HG03469 (cell line): ENCODE measurements around the gene CCDC18.
A peak's percentile ranks its signal among the peaks of the same experiment; 100 is the strongest.
"Not testable (repeated sequence)": the region's sequence is repeated elsewhere in the genome, so short reads cannot be mapped to it uniquely, and the experiment has no call there.

ENCODE experiments used
- ATAC-seq: cut with Tn5 transposase; IDR thresholded peaks from one replicate; pipeline ENCODE4 v1.9.1; 2021; ENCODE audit warnings: mild to moderate bottlenecking, moderate library complexity, moderate number of reproducible peaks; ENCODE audit not compliant: unreplicated experiment

The CCDC18 gene

DNA sequence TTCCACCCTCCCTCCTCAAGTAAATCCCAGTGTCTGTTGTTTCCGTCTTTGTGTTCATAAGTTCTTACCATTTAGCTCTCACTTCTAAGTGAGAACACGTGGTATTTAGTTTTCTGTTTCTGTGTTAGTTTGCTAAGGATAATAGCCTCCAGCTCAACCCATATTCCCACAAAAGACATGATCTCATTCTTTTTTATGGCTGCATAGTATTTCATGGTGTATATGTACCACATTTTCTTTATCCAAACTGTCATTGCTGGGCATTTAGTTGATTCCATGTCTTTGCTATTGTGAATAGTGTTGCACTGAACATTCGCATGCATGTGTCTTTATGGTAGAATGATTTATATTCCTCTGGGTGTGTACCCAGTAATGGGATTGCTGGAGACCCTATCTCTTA, 5.9 kb upstream of the CCDC18 start:
- ATAC-seq = not testable (repeated sequence)

DNA sequence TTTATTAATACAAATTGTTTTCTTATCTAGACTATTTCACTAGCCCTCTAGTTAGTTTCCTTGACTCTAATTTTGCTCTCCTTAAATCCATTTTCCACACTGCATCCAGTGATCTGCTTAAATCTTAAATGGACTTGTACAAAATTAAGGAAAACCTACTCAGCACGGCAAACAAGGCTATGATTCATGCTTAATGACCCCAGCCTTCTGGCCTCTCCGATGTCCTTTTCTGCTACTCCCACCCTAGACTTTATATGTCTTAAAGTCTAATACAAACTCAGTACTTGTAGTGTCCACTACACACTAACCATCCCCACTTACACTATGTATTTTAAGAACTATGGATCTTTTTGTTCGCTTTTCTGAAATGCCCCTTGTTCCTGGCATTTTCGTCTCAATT, 2.5 kb upstream of the CCDC18 start:
- ATAC-seq = no peak

DNA sequence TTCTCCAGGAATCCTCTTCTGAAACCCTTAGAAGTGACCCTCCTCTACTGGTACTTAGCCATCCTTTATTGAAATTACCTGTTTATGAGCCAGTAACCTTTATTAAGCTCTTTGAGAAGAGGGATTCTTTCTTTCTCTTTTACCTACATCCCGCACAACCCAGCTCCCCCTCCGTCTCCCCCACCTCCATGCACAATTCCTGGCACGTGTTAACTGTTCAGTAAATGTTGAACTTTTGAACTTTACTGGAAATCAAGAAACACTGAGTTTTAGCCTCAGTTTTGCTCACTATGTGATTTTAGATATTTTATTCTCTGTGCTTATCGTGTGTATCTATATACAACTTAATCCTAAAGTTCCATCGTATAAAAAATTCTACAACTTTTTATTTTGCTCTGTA, 2.1 kb upstream of the CCDC18 start:
- no peak for ATAC-seq

DNA sequence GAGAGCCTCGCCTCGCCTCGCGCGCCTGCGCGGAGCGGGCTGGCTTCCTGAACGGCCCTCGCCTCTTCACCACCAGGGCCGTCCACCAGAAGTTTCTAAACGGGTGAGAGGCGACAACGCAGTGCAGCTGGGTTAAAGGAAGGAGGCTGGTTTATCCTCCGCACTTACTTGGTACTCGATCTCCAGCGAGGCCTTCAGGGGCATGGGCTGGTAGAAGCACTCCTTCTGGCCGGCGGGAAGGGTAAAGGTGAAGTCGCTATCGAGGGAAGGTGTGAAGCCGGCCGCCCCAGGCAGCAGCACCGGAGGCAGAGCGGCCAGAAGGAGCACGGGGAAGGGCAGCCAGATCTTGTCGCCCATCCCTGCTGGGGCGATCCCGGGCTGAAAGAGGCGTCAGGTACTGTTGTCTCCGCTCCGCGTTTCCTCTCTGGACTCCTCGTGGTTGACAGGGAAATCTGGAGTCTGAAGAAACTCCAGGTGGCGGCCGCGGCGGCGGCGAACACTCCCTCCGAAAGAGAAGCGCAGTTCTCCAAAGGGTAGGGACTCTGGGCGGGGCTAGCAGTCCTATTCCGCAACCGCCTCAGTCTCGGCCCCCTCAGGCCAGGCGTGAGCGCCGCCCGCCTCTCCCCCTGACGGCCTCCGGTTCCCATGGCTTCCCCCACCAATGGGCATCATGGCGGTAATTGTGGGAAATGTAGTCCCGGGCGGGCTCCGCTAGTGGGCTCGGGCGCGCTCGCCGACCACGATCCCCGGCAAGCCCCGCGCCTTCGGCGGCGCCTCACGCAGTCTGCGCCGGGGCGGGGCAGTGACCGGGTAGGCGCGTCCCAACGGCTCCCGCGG, 420 bp upstream of the CCDC18 start, which contains the start of gene TMED5:
Gene TMED5, minus strand, starts transcription at position 528 of the 837 bp plus-strand sequence. Its CDS starts 171 bp downstream, at position 357.
- ATAC-seq = peak; percentile 79

DNA sequence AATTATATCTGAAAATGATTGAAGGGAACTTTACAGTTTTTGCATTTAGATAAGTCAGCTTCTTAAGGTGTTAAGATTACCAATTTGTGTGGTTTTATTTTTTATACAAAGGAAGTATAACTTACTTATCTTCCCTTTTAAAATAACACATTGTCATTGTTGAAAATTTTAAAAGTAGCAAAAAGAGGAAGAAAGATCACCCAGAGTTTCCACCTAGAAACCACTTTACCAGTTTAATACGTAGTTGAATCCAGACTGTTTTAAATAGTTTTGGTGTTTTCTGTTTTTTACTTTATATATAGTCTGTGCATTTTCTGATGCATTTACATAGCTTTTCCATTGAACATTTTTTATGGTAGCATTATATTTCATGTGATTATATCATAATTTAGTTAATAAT, 6.1 kb downstream of the CCDC18 start:
- ATAC-seq = no peak

DNA sequence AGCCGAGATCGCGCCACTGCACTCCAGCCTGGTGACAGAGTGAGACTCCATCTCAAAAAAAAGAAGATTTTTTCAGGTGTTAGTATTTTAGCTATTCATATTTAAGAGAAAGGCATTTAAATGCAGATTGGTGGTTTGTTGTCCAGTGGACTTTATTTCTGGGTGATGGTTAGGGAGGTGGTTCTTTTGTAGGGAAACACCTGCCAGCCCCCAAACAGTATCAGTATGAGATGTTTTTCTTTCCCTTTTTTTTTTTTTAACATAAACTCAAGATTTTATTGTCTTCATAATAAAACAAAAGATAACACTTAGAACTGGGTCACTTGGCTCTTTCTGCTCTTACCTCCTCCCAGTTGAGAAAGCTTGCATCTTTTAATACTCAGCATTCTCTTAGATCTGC, 9.9 kb downstream of the CCDC18 start:
- no peak for ATAC-seq

DNA sequence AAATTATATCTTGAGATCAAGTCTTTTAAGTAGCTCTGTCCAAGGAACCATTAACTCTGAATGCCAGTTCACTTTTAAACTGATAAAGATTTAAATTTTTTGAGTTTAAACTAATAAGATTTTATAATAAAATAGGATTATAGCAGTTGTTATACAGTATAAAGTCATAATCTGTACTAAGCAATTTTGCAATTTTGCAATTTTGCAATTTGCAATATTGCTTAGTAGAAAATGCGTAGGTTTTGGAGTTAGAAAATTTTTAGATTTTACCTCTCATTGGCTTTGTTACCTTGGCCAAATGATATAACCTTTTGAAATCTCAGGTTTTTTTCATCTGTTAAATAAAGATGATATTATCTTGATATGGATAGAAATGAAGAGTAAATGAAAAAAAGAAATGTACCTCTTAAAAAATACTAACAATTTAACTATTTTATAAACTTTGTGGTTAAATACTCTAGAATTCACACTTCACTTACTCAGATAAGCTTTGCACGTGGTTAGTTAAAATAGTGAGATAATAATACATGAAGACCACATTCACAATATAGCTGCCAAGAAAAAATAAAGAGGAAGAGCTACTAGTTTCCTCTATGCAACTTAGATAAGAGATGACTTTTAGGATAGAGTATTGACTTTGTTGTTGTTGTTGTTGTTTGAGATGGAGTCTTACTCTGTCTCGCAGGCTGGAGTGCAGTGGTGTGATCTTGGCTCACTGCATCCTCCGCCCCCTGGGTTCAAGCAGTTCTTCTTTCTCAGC, 13.9 kb downstream of the CCDC18 start:
- no peak for ATAC-seq

DNA sequence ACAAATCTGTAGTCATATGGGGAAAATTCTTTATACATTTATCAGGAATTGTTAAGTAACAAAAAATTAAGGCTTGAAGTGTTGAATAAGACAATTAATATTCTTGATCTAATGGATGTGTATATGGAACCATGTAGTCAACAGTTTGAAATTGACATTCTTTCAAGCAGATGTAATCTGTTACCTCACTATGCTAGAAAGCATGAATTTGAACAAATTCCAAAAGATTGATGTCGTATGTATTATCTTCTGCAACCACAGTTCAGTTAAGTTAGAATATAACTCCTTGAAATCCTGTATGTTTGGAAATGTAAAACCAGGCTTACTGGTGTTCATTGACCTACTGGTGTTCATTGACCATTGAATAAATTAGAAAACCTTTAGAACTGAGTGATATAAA, 16.1 kb downstream of the CCDC18 start:
- ATAC-seq = no peak

DNA sequence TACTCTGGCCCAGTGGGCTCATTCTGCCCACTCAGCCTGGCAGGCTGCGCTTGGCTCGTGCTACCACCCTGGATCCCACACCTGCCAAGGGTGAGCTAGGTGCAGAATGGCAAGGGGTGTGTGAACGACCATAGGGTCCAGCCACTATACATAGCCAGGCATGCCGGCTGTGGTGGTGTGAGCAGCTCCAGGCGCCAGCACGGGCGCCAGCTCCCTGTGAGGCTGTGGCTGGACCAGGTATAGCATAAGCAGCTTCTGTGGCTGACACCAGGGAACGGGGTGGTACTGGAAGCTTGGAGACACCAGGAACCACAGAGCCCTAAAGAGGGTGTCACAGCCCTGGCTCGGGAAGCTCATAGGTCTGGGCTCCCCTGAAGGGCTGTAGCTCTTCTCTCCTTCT, 18.6 kb downstream of the CCDC18 start:
- ATAC-seq = no peak

DNA sequence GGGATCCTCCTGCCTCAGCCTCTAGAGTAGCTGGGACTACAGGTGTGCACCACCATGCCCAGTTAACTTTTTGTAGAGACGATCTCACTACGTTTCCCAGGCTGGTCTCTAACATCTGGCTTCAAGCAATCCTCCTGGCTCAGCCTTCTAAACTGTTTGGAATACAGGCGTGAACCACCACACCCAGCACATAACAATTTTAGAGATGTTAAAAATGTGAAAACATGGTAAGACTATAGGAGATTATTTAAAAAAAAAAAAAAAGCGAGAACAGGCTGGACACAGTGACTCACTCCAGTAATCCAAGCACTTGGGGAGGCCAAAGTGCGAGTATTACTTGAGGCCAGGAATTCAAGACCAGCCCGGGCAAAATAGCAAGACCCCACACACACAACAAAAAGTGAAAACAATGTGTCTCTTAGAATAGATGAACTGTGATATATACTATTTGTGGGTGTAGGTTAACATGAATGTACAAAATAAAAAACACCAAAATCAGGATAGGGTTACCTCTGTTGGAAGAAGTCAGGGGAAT, 19.6 kb downstream of the CCDC18 start:
- ATAC-seq = no peak

DNA sequence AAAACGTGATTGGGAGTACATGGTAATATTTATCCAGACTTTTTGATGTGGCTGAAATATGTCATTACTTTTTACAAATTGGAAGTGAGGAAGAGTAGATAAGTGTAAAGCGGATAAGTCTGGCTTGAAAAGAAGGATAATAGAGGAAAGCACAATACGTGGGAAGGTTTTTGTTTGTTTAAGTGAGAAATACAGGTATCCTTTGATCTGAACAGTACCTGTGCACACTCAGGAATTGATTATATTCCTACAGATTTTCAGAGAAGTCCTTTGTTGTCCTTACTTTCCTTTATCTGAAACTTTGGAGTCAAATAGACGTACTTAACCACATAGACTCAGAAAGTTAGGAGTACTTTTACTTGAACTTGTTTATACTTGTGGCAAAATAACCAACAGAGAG, 20.2 kb downstream of the CCDC18 start:
- no peak for ATAC-seq

DNA sequence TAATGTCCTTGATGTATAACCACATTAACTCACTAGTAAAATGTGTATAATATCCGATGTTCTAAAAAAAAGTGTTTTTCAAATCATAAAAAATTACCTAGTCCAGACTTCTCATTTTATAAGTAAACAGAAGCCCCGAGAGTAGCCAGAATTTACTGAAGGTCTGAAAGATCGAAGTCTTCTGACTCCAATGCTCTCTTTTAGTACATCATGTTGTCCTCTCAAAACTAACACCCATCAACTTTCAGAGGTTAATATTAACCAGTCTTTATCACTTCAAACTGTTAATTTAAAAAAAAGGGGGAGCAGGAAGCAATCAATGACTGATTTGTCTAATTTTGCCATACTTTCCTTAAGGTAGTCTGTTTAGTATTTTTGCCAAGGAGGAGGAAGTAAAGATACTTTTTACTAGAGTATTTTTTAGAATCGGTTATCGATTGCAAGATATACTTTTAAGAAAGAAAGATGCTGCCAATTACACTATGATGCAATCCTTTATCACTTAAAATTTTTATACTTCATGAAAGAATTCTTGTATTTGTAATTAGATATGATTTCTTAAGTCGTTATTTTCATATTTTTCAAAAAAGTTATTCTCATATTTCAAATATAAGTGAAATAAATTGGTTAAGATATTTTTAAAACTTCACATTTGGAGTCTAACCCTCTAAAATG, 25.5 kb downstream of the CCDC18 start:
- no peak for ATAC-seq

DNA sequence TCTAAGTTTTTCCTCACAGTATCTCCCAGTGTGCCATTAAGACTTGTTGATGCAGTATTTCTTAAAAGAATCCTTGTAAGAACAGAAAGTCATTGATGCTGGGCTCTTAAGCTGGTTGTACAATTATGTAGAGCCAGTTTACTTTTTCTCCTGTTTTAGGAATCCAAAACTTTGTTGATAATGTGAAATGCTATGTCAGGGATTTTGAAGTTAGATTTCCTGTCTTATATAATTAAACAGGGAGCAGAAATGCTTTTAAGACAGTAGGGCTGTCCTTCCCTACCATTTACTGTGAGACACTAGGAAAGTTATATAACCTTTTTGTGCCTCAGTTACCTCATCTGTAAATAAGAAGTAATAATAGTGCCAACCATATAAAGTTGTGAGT, 26.0 kb downstream of the CCDC18 start:
- ATAC-seq = no peak

DNA sequence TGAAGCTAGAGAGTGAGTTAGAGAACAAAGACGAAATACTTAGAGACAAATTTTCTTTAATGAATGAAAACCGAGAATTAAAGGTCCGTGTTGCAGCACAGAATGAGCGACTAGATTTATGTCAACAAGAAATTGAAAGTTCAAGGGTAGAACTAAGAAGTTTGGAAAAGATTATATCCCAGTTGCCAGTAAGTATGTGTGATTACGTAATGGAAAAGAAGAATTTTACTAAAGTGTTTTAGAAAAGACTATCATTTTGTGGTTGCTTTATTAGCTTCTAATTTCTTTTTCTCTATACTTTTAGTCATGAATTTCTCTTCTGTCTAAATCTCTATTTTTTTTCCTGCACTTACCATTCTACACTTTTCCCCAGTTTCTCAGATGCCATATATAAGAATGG, 26.7 kb downstream of the CCDC18 start:
- ATAC-seq = no peak

DNA sequence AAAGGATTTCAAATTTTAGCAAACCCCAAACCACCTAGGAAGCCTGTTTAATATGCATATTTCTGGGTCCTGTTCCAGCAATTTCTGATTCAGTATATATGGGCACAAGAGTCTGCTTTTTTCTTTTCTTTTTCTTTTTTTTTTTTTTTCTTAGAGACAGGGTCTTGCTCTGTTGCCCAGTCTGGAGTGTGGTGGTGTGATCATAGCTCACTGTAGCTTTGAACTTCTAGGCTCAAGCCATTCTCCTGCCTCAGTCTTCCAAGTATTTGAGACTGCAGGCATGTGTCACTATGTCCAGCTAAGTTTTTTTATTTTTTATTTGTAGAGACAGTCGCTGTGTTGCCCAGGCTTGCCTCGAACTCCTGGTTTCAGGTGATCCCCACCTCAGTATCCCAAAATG, 34.8 kb downstream of the CCDC18 start:
- no peak for ATAC-seq

DNA sequence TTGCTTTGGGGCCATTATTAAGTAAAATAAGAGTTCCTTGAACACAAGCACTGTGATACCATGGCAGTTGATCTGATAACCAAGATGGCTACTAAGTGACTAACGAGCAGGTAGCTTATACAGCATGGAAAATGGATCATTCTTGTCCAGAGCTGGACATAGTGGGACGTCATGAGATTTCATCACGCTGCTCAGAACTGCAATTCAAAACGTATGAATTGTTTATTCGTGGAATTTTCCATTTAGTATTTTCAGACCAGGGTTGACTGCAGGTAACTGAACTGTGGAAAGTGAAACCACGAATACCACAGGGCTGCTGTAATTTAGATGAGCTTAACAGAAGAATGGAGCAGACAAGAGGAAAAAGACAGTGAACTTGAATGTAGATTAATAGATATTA, 38.9 kb downstream of the CCDC18 start:
- peak; percentile 43 for ATAC-seq

DNA sequence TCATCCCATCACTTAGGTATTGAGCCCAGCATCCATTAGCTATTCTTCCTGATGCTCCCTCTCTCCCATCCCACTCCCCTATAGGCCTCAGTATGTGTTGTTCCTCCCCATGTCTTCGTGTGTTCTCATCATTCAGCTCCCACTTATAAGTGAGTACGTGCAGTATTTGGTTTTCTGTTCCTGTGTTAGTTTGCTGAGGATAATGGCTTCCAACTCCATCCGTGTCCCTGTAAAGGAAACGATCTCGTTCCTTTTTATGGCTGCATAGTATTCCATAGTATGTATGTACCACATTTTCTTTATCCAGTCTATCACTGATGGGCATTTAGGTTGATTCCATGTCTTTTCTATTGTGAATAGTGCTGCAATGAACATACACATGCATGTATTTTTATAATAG, 40.2 kb downstream of the CCDC18 start:
- ATAC-seq = not testable (repeated sequence)

DNA sequence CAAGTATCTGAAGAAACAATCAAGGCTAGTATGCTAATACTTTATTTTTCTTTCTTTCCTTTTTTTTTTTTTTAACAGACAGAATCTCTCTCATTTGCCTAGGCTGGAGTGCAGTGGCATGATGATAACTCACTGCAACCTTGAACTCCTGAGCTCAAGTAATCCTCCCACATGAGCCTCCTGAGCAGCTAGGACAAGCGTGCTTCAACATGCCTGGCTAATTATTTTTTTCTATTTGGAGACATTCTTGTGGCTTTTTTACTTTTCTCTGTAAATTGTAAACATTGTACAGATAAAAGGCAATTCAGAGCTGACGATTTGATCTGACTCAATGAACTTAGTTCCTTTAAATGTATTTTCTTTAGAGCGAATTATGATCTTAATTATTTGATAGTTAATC, 41.4 kb downstream of the CCDC18 start:
- no peak for ATAC-seq

DNA sequence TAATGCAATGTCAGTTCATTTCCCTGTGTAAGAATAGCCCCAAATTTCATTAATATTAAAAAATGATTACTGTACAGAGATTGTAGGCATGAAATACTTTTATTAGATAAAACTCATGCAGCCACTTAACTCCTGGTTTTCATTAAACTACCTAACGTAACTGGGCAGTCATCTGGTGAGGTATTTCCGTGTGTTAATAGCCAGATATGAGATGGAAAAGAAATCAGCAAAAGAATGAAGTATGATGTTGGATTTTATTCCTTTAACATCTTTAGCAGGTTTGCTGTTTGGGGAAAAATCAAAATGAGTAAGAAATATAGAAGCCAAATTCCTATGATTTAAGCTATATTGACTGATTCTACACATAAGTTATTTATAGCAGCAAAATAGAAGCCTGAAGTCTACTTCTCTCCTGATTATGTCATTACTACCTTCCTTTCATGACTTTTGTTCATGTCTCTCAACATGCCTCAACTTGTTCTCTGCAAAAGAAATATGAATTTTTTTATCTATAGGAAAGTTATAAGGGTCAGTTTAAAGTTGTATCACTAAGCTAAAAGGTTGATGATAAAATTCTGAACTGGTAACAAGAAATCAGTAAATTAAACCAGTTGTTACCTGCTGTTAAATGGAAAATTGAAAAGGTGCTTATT, 42.6 kb downstream of the CCDC18 start:
- no peak for ATAC-seq

DNA sequence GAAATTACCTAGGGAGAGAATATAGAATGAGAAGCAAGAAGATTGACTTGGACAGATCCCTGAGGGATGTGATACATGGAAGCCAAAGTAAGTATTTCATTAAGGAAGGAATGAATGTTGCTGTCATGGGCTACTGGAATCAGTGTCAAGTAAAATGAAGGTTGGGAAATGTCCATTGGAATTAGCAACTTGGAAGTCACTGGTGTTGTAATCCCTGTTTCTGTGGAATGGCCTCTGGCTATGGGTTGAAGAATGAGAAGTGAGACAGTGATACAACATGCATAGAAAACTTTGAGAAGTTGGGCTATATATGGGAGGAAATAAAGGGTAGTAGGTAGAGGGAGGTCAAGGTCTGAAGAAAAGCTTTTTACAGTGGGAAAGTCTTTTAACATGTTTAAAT, 54.7 kb downstream of the CCDC18 start:
- ATAC-seq = no peak

DNA sequence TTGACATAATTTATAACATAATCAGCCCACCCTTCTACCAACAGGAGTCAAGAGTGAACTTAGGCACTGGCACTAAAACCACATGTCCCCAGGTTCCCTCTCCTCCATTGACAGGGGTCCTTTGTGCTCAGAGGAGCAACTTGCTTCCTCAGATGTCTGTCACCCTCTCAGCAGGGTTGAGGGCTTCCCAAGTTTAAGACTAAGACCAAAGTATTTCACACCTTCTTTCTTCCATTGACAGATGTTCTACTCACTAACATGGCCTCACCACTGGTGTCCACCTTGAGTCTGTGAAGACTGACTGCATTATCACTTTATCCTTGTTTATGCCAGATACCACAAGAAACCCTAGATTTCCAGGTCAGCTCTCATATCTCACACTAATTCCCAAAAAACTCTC, 56.5 kb downstream of the CCDC18 start:
- no peak for ATAC-seq
